Subcutaneous adipose tissue (tissue), 4 donors: ENCODE results near the gene LRRC7. TPM values are rescaled to one million over a fixed set of nuclear protein-coding genes. Genes with fewer than 3 reads are reported as not detected.

ENCODE experiments used
- total RNA-seq, 4 donors: library from RNA; depleted of rRNA; stranded (reverse); fragments of >200 nt; gene quantifications; one replicate each; pipeline ENCODE4 v1.1.0, GENCODE V29; 2016
- TF ChIP-seq, protein P1 (sequence below): fragments of 450-650 bp; IDR thresholded peaks from one replicate; pipeline ENCODE4 v1.5.1; 2016; ENCODE audit warnings: low read depth, mild to moderate bottlenecking, control low read depth, antibody characterized with exemption, moderate library complexity

The LRRC7 gene
- total RNA-seq, 4 donors from 2014 or later = not detected

DNA sequence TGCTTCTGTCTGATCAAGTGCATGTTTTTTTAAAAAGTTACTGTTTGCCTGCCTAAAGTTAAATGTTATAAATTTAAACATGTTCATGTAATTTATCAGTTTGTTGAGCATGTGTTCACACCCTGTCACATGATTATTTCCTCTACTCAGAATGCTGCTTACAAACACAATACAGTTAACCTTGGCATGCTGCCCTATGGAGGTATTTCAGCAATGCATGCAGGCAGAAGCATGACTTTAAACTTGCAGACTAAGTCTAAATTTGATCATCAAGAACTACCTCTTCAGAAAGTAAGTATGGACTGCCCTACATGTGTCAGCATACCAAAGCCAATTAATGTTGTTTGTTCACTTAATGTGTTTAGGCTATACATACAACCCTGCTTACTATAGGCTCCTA, 476.1 kb downstream of the LRRC7 start:
- TF ChIP-seq, protein P1, sequence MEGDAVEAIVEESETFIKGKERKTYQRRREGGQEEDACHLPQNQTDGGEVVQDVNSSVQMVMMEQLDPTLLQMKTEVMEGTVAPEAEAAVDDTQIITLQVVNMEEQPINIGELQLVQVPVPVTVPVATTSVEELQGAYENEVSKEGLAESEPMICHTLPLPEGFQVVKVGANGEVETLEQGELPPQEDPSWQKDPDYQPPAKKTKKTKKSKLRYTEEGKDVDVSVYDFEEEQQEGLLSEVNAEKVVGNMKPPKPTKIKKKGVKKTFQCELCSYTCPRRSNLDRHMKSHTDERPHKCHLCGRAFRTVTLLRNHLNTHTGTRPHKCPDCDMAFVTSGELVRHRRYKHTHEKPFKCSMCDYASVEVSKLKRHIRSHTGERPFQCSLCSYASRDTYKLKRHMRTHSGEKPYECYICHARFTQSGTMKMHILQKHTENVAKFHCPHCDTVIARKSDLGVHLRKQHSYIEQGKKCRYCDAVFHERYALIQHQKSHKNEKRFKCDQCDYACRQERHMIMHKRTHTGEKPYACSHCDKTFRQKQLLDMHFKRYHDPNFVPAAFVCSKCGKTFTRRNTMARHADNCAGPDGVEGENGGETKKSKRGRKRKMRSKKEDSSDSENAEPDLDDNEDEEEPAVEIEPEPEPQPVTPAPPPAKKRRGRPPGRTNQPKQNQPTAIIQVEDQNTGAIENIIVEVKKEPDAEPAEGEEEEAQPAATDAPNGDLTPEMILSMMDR = no peak

DNA sequence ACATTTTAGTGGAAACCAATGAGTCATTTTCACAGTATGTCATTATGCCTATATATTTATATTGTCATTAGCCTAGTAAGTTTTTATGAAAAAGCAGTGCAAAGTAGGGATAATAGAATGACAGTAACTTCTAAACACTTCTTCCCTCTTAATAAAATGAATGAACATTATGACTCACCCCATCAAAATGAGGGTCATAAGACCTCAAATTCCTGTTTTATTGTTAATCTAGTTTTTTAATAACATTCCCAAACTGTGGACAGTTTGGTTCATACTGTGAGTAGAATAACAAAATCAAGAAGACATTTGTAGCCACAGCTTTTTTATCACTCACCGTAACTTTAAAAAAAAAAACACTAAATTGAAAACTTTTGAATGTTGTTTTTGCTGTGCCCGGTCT, 477.1 kb downstream of the LRRC7 start:
- TF ChIP-seq, protein P1 = no peak

DNA sequence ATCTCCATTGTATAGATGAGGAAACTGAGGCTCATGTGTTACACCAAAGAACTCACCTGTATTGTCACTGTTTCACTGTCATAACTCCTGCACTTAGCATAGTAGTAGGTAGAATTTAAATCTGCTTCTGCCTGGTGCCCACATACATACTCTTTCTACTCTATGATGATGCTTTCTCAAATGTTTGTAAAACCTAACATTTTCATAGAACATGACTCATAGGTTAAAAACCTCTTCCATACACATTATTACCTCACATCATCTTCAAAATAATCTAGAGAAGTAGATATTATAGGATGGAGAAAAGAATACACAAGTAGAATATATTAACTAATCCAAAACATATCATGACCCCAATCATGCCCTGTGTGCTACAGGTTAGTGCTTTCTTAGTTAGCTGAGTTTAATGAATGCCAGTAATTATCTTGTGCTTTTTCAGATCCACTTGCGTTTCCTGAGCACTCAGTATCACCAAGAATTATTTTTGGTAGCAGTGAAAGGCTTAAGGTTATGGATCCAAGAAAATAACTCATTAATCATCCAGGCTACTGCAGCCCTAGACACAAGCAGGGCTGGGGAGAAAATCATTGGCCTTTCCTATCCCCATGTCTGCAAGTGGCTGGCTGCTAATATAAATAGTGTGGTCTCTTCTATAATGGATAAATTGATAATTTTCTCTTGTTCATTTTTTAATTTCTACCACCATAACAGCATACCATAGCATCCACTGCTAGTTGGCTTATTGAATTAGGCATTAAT, 480.8 kb downstream of the LRRC7 start:
- TF ChIP-seq, protein P1 = no peak

DNA sequence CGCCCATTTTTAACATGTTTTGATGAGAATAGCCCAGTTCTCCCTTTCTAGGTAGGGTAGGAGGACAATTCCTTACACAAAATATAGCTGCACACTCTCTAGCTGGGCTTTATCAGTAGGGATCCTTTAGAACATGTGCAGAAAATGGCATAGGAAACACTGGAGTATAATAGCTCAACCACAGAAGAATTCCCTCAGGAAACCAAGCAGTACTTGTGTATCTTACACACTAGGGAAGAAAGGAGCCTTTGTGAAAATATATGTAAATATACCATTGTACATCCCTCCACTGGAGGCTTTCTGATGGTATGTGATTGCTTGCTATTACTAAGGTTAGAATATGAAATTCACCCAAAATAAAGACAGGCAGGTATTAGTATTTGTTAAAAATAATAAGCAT, 484.2 kb downstream of the LRRC7 start:
- TF ChIP-seq, protein P1 = no peak

DNA sequence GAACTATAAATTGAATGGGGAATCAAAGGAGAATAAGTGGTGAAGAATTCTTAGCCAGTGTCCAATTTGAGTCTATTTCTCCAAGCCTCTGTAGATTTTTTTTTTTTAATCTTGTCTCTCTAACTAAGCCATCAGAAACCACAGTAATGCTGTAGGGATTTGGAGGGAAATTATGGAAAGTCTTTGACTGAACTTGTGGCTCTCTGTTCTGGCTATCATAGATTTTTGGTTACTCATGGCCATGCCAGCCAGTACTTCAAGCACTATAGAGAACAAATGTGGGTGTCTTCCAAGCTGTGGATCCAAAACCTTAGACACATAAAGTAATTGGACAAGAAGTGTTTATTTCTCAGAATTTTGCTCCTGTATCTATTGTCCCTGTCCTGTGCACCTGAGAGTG, 489.8 kb downstream of the LRRC7 start:
- TF ChIP-seq, protein P1 = no peak

DNA sequence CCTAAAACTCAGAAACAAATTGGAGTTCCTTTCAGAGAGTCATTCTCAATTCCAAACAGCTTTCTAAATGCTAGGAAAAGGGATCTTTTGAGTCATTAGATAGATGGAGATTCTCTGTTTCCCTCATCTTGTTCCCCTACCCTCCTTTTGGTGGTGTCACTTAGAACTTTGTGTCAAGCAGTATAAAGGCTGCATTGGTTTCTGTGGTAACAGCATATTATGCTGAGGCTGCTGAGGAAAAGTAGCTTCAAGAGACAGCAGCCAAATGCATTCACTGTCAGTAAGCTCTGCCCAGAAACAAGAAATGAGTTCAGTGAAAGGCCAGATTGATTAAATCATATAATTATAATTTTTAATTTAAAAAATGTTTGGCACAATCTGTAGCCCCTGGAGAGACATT, 493.5 kb downstream of the LRRC7 start:
- TF ChIP-seq, protein P1 = no peak

DNA sequence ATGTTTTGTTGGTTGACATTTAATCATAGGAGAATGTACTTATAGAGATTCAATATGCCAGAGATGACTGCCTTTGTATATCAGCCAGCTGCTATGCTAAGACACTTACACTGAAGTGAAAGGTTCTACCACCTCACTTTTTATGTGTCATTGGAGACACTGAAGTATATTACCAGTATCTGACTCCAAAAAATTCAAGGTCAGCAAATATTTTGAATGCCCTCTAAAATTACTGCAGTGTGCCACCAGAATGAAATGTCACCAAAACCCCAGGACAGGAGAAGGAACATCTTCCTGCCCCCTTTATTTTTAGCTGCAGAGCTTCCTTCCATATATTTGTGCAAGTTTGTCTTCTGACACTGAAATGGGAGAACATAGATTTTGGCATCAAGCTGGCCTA, 496.1 kb downstream of the LRRC7 start:
- TF ChIP-seq, protein P1 = no peak
